ENCODE measurements around the gene PWWP2A.

GRCh38 chr5:160158087-160158486 is 38.8 kb upstream of the PWWP2A start:
- no peak for TF ChIP-seq CTCF (IDR thresholded peaks at IDR 0.05)
- no peak for TF ChIP-seq REST (IDR thresholded peaks at IDR 0.05; ENCODE audit: insufficient read depth in 1 of 2, low read depth in 2 of 2, low read length in 1 of 2)
- no peak for TF ChIP-seq POLR2AphosphoS5 (IDR thresholded peaks at IDR 0.05; ENCODE audit: low read depth, low read length)
- no peak for TF ChIP-seq TCF7L2 (IDR thresholded peaks at IDR 0.05; ENCODE audit: low read depth, low read length)
